LHCN-M2 (cell line): Measurements from ENCODE around the gene URAD. TPM values are rescaled to one million over a fixed set of nuclear protein-coding genes. Genes with fewer than 3 reads are reported as not detected.
"Not testable (repeated sequence)": the region's sequence is repeated elsewhere in the genome, so short reads cannot be mapped to it uniquely, and the experiment has no call there.

Source experiments
- DNase-seq: peaks from one replicate; pipeline ENCODE4 v3.0.0-alpha.2; 2012; ENCODE audit warnings: low read depth
- polyA plus RNA-seq: library from polyadenylated mRNA; unstranded; fragments of >200 nt; gene quantifications from one replicate; pipeline ENCODE4 v1.2.1, GENCODE V29; 2012; ENCODE audit warnings: missing spikeins
- total RNA-seq: library from RNA; depleted of rRNA; stranded (reverse); fragments of >200 nt; gene quantifications from 2 replicates; pipeline ENCODE4 v1.2.3, GENCODE V29; 2014; rRNA removed

The URAD gene, protein sequence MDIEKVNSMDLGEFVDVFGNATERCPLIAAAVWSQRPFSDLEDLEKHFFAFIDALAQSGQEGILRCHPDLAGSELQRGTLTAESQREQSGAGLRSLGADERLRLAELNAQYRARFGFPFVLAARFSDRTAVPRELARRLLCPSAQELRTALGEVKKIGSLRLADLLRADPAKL
- not detected in 2 replicates for total RNA-seq
- polyA plus RNA-seq: not detected

DNA sequence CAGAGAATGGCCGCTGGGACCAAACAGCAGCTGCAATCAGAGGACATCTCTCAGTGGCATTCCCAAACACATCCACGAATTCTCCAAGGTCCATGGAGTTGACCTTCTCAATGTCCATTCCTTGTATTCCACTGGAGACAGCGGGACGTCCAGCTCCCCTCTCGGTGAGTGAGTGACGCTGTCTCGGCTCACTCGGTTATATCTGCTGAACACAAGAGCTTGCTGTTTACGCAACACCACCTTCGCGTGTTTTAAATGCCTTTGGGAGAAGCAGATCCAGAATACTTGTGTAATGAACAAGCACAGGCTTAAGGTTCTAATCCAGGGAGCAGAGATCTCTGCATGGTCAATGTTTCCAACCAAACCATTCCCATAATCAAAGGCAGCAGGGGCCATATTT is at the start of gene URAD:
Gene URAD, minus strand, starts transcription at position 174 of the 400 bp plus-strand sequence. Its CDS starts 56 bp downstream, at position 118.
- no peak for DNase-seq

DNA sequence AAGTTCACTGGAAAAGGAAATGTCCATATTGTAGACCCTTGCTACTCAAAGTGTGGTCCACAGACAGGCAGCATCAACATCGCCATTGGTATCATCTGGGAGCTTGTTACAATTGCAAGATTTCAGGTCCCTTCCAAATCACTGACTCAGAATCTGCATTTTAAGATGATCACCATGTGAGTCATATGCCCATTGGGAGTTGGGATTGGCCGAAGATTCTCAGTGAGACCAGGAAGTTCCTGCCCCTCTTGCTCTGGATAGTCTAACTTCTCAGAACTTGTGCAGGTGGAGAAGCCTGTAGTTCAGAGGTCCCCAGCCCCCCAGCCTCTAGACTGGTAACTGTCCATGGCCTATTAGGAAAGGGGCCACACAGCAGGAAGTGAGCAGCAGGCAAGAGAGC is 48.9 kb upstream of the URAD start:
- peak; percentile 56 for DNase-seq

DNA sequence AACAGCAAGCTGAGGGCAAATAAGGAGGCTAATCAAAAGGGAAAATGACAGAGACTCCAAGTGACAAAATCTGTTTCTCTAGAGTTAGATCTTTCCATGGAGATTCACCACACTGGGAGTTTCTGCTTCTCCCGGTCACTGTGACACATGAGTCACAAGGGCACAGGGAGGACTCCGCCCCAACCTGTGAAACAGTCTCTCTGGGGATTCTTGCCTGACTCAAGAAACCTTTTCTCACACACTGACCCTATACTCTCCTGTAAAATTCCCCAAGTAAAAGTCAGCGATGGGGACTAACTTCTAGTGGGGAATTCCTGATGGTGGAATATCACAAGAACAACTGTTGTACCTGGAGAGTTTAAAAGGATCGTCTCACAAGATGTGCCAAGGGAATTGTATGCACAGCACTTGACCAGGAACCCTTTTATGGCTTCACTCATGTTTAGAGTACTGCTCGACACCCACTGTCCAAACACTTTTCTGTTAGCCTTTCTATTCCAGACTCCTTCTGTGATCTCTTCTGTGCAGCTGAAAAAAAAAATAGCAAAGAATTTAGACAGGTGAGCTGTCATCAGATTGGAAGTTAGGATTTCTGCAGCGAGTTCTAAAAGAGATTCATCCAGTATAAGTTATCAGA is 46.8 kb upstream of the URAD start:
- DNase-seq: no peak

DNA sequence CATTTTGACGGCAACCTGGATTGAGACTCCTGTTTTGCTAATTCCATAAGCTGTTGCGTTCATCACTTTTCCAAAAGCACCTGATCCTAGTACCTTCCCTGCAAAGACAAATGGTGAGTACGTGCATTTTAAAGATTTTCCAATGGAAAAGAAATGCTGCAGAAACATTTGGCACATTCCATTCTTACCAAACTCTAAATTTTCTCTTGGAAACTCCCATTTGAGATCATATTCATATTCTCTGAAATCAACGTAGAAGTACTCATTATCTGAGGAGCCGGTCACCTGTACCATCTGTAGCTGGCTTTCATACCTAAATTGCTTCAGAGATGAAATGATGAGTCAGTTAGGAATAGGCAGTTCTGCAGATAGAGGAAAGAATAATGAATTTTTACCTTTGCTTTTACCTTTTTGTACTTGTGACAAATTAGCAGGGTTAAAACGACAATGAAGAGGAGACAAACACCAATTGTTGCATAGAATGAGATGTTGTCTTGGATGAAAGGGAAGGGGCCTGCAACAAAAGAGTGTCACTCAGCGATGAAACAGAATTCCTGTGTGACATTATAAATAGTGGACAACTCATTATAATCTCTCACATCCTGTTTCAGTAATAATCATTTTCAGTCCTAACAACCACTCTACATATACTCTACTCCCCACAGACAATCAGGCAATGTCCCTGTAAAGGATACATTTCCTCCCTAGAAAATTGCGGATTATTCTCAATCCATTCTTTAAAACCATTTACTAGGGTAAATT is 45.6 kb upstream of the URAD start:
- DNase-seq: no peak

DNA sequence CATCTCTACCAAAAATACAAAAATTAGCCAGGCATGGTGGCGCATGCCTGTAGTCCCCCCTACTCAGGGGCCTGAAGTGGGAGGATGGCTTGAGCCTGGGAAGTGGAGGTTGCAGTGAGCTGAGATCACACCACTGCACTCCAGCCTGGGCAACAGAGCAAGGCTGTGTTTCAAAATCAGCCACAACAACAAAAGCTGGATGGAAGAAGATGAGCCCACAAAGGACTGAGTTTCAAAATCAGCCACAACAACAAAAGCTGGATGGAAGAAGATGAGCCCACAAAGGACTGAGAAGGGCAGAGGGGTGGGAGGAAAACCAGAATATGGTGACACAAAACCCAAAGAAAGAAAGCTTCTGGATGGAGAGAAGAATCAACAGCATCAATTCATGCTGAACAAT is 43.9 kb upstream of the URAD start:
- DNase-seq: not testable (repeated sequence)

DNA sequence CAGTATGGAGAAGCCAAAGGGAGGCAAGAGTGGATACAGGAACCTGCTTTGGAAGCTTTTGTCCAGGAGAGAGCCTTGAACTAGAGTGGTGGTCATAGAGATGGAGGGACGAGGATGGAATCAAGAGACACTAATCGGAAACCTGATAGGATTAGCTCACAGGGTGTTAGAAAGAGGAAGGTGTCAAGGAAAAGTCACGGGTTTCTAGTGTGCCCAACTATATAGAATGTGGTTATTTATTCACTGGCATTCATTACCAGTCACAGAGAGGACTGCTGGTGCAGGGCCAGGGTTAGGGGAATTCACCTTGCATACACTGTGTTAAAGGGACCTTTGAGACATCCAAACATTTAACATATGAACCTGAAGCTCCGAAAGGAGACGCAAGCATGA is 43.4 kb upstream of the URAD start:
- no peak for DNase-seq

DNA sequence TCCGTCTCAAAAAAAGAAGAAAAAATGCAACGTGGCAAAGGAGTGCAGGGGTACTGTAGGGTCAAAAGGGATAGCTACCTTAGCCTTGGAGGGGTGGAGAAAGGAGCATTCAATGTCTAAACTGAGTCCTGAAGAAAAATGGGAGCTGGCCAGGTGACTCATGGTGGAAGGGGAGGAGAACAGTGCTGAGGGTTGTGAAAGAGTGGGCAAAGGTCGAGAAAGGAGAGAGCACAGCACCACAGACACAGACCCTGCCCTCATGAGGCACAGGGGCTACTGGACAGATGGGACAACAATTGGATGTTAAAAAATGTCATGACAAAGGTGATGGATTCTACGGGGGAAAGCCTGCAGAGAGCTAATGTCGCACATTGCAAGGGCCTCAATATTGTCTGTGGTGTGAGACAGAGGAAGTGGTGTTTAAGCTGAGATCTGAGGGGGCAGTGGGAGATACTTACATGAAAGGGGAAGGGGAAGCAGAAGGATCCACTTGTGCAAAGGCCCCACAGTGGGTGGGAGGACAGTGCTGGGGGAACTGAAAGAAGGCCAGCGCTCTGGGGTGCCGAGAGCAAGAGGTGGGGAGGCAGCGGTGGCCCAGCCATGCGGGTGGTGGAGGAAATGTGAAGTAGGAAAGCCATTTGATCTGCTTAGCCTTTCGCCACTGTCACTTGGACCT is 42.9 kb upstream of the URAD start:
- DNase-seq: no peak

DNA sequence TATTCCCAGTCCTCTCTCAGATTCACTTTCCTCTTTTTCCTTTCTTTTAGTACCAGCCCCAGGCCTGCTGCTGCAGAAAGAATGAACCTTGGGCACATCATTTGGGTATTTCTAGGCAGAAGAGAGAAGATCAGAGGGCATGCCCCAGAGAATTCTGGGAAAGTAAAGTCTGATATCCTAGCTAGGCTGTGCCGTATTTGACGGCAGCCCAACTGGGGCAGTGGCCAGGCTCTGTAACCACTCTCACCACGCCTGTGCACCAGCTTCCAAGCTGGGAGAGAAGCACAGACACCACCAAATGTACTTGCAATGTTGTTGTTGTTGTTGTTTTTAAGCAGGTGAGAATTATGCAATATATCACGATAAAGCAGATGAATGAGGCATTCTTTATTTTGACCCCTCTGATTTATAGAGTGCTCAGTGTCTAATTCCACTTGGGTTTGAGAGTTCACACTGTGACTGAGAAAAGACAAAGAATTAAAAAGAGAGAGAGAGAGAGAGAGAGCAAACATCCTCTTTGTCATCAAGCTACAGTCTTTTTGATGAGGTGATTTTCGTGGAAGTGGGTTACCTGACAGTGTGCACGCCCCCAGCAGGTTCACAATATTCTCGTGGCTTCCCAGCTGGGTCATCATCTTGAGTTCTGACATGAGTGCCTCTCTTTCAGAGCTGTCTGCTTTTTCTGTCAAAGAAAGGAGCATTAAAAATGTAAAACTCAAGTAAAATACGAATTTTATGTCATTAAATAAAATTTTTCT is 39.3 kb upstream of the URAD start:
- DNase-seq: no peak

DNA sequence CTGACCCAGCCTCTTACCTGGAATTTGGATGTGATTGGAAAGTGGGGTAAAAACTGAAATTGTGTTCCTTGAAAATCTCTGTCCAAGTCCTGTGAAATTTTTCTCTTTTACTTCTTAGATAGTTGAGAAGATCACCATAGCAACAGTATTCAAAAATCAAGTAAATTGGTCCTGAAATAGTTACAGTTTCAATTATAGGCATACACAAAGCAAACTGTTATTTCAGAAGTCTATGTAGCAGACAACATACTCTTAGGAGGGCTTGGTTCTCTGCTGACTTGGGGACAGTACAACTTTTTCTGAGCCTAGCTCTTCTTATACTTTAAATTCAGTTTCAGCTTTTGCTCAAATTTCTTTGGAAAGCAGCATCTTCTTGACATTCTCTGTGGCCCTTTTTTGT is 38.6 kb upstream of the URAD start:
- no peak for DNase-seq

DNA sequence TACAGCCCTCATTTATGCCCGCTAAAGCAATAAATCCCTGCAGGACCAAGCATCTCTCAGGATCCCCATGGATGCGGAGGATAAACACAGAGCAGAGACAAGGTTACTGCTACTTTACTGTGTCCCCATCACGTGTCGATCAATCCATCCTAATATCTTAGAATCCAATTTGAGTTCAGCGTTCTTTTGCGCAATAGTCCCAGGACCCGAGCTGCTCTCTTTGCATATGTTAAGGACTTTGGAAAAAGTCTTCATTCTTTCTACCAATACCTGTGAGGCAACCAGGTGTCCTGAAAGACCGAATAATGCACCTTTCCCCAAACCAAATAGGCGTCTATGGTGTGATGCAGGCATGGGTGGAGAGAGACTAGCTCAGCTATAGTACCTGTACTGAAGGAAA is 38.0 kb upstream of the URAD start:
- DNase-seq: no peak

DNA sequence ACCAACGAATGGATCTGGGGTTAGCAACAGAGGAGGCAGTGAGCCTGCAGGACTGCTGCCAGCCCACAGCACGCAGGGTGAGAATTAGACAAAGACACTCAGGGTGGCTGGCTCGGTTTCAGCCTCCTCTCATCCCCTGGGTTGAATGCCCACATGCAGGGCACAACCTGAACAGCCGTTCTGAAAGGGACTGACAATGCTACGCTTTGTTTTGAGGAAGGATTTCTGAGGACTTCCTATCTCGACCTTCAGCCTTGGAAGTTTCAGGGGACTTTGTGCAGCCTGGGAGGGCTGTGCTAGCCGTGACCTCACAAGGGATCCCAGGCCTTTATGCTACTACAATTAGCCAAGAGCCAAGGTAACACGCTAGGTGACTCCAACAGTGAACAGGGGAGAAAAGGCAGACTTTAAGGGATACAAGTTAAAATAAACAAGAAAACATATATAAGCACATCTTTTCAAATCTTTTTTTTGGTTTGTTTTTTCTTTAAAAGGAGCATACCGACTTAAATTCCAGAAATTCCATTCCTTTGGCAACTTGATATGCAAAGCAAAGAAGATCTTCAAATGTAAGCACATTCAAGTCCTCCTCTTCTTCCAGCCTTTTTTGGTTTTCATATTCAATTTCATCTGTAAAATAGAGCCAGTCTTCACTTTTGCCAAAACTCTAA is 34.5 kb upstream of the URAD start:
- no peak for DNase-seq

DNA sequence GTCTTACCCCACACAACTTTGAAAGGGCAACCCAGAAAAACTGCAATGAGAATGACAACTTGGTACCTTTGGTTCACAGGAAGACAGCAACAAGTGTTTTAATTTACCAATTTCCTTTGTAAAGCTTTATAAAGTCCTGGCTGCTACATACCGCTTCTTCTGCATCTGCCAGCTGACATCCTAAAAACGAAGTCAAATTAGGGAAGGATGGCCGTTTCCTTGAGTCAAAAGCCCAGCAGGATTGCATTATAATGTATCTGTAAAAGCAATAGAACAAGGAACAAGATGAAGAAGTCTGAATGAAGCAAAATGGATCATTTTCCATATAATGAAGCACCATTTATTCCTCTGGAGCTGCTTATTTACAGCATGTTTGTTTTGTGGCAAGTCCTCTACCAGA is 25.8 kb upstream of the URAD start:
- no peak for DNase-seq

DNA sequence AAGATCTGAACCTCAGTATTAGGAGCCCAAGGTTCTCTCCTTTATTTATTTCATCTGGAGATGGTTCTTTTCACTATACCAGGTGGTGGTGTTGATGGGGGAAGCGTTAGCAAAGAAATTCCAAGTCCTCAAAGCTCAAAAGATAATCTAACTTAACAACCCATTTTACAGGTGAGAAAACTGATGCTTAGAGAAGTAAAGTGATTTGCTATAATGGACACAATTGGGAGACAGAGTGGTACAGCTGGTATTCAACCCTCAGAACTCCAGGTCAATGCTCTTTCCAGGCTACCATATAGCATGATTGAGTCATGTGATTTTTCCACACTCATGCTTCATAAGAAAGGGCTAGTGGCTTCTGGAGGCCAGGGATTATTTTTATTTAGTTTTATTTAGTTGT is 25.0 kb upstream of the URAD start:
- DNase-seq: no peak

DNA sequence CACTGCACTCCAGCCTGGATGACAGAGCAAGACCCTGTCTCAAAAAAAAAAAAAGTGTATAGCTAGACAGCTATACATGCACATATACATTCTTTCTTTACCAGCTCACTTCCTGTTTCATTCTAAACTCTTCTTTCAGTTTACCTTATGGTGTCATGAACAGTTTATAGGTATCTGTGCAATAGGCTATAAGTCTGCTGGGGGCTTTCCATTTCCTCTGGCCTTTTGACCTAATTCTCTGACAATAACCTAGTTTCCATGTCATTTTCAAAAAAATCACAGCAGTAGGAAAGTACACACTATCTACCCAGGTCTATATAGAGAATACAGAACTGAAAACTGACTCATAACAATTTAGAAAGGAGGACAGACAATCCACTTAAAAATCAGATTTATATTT is 24.4 kb upstream of the URAD start:
- DNase-seq: no peak

DNA sequence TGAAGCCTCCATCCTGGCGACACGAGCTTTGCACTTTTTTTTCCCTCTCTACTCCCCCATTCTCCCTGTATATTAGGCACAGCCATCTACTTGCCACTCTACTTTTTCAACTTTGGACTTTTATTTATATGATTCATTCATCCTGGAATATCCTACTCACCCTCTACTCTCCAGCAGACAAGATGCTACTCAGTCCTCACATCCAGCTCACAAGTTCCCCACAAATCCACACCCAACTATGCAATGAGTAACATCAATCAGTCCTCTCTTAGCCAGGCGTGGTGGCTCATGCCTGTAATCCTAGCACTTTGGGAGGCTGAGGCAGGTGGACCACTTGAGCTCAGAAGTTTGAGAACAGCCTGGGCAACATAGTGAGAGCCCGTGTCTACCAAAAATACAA is 23.9 kb upstream of the URAD start:
- DNase-seq: no peak

DNA sequence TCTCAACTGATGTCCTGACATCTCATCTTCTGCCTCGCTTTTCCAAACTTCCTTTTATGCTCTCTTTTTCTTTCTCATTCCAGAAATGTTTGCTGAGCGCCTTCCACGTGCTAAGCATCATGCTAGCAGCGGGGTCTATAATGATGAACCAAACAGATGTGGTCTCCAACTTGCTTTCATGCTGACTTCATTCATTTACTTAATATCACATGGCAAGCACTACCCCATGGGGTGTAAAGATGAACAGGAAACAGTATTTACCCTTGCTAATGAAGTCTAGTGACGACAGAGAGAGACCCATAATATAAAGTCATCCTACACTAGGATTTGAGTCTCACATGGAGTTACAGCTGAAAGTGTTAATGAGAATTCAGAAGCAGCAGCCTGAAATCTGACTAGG is 21.6 kb upstream of the URAD start:
- DNase-seq: no peak

DNA sequence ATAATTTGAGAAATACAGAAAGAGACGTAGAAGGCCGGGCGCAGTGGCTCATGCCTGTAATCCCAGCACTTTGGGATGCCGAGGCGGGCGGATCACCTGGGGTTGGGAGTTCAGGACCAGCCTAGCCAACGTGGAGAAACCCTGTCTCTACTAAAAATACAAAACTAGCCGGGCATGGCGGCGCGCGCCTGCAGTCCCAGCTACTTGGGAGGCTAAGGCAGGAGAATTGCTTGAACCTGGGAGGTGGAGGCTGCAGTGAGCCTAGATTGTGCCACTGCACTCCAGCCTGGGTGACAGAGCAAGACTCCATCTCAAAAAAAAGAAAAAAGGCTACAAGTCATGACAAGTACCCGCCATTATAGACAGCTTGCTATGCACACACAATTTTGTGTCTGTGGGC is 16.5 kb upstream of the URAD start:
- not testable (repeated sequence) for DNase-seq

DNA sequence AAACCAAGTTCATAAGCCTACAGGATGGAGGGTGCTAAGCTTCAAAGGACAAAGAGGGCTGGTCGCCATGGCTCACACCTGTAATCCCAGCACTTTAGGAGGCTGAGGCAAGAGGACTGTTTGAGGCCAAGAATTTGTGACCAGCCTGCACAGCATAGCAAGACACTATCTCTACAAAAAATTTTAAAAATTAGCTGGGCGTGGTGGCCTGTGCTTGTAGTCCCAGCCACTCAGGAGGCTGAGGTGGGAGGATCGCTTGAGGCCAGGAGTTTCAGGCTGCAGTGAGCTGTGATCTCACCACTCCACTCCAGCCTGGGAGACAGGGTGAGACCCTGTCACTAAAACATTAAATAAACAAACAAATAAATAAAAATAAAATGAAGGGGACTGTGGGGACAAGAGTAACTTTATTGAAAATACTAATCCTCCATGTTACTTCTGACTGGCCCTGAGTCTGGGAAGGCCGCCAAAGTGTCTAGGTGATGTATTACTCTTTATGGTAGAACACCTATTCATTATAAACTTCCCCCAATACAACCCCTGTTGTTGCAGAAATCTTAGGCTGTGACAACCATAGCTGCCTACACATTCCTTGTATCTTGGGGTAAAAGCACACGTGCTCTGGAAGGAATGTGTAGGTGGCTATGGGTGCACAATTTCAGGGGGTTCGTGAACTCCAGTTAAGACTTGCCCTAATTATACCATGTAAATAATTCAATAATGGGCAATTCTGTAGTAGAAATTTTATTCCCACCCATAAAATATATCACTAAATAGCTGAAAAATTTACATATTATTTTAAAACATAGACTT is 14.6 kb upstream of the URAD start:
- no peak for DNase-seq

DNA sequence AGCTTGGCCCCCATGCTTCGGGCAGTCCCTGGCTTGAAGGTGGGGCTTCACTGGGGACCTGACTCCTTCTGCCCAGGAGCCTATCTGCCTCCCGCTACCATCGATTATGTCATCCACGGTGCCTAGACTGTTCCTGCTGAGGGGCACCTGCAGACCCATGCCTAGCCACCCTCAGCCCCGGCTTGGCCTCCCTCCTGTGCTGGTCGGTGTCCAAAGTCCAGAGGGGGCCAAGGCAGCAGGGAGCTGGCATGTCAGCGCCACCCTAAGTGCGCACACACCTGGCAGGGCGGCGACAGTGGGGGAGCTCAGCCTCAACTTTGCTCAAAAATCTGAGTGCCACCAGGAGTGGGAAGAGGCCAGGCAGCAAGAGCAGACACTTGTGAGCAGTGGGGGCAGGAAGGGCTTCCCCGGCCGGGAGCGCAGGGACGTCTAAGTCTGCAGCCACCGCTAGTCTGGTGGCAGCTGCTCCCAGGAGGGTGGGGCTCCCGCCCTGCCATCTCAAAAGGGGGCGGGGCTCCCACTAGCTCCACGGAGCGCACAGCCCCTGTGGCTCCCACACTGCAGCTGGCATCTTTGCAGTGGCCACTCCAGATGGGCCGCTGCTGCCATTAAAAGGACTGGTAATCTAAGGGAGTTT is 13.5 kb upstream of the URAD start:
- DNase-seq: no peak

DNA sequence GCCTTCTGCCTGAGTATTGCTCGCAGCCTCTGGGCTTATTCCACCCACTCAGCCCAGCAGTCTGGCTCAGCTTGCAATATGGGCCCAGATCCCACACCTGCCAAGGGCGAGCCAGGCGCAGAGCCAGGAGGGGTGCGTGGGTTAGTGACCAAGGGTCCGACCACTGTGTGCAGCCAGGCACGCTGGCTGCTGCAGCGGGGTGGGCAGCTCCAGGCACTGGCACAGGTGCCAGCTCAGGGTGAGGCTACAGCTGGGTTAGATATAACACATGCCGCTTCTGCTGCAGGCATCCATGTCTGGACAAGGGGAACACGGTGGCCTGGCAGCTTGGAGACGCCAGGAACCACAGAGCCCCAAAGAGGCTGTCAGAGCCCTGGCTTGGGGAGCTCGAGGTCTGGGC is 12.6 kb upstream of the URAD start:
- DNase-seq: no peak
